Measurements from ENCODE around the gene MOB3B. TPM values are rescaled to one million over a fixed set of nuclear protein-coding genes. Genes with fewer than 3 reads are reported as not detected.

The MOB3B gene
- total RNA-seq, 1 donor from 2014 or later: 1.1 TPM

- TF ChIP-seq CTCF (IDR thresholded peaks at IDR 0.05; ENCODE audit: insufficient read depth, low read length, severe bottlenecking): no peak
- H3K36me3 ChIP-seq (ENCODE audit: control insufficient read depth, insufficient read depth, low read length): peaks cover 1% of the 10 kb centered on the region
- FAIRE-seq (no peak), DNase-seq (ENCODE audit: low read depth) (no peak)
- H3K4me3 ChIP-seq (ENCODE audit: low read depth, low read length): no peak overlapping the region
- H3K27me3 ChIP-seq (ENCODE audit: control insufficient read depth, insufficient read depth, low read length): no peaks in the 10 kb centered on the region
Measured at GRCh38 chr9:27347889-27348288, 181.7 kb downstream of the MOB3B start.

GRCh38 chr9:27344776-27345175, 184.8 kb downstream of the MOB3B start:
- Histone ChIP-seq H3K4me3 (ENCODE audit: low read depth, low read length) (no peak overlapping the region), H3K36me3 (ENCODE audit: control insufficient read depth, insufficient read depth, low read length) (no peaks in the 10 kb centered on the region), H3K27me3 (ENCODE audit: control insufficient read depth, insufficient read depth, low read length) (no peaks in the 10 kb centered on the region)
- no peak for FAIRE-seq
- no peak for DNase-seq (ENCODE audit: low read depth)
- no peak for TF ChIP-seq CTCF (IDR thresholded peaks at IDR 0.05; ENCODE audit: insufficient read depth, low read length, severe bottlenecking)

- FAIRE-seq (no peak), DNase-seq (ENCODE audit: low read depth) (no peak)
- H3K36me3 ChIP-seq (ENCODE audit: control insufficient read depth, insufficient read depth, low read length): no peaks in the 10 kb centered on the region
- no peak for TF ChIP-seq CTCF (IDR thresholded peaks at IDR 0.05; ENCODE audit: insufficient read depth, low read length, severe bottlenecking)
- H3K4me3 ChIP-seq (ENCODE audit: low read depth, low read length): no peak overlapping the region
- H3K27me3 ChIP-seq (ENCODE audit: control insufficient read depth, insufficient read depth, low read length): no peaks in the 10 kb centered on the region
Measured at GRCh38 chr9:27341545-27342294, 187.9 kb downstream of the MOB3B start.

DNA sequence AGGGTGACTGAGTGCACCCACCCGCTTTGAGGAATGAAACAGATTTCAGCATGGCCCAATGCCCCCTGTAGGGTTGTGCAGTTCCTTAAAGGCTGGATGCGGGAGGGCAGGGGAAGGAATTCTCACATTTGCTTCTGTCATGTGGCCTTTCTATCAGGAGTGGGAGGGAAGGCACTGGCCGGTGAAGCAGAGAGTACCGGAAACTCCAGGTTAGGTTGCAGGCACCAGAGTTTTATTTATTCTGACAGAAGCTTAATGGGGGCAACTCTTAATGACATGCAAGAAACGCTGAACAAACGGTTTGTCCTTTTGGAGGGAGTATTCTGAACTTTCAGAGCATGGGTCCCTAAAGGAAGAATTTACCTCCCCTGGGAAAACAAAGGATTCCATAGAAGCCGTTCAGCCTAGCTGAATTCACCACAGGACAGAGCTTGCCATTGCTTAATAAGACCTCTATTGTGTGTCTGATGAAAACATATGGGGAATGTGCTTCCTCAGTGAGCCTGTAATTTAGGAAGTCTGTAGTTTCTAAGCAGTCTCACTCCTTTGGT, 188.6 kb downstream of the MOB3B start:
- H3K27me3 ChIP-seq (ENCODE audit: control insufficient read depth, insufficient read depth, low read length): no peaks in the 10 kb centered on the region
- FAIRE-seq (no peak), DNase-seq (ENCODE audit: low read depth) (no peak)
- no peak overlapping the region for H3K4me3 ChIP-seq (ENCODE audit: low read depth, low read length)
- no peak for TF ChIP-seq CTCF (IDR thresholded peaks at IDR 0.05; ENCODE audit: insufficient read depth, low read length, severe bottlenecking)
- H3K36me3 ChIP-seq (ENCODE audit: control insufficient read depth, insufficient read depth, low read length): no peaks in the 10 kb centered on the region

- no peak overlapping the region for H3K4me3 ChIP-seq (ENCODE audit: low read depth, low read length)
- no peaks in the 10 kb centered on the region for H3K27me3 ChIP-seq (ENCODE audit: control insufficient read depth, insufficient read depth, low read length)
- peaks cover under 1% of the 10 kb centered on the region for H3K36me3 ChIP-seq (ENCODE audit: control insufficient read depth, insufficient read depth, low read length)
- DNase-seq (ENCODE audit: low read depth) (no peak), FAIRE-seq (no peak)
- TF ChIP-seq CTCF (IDR thresholded peaks at IDR 0.05; ENCODE audit: insufficient read depth, low read length, severe bottlenecking): no peak
Measured at GRCh38 chr9:27340285-27340674, 189.3 kb downstream of the MOB3B start.

Data from bronchial epithelial cell (primary cell).